CD8-positive, alpha-beta memory T cell (primary cell): ENCODE measurements around the gene ZNF385B. TPM values are rescaled to one million over a fixed set of nuclear protein-coding genes. Genes with fewer than 3 reads are reported as not detected.

Source experiments
- CTCF ChIA-PET: fragments of 350-600 bp; sonication (Branson Sonifier 250); formaldehyde crosslinking; loops from one replicate; lab custom pipeline; 2021; ENCODE audit warnings: antibody characterized with exemption; lab: Charles Lee
- POLR2A ChIA-PET: fragments of 350-600 bp; sonication (Branson Sonifier 250); formaldehyde crosslinking; loops from one replicate; lab custom pipeline; 2021; ENCODE audit warnings: antibody characterized with exemption; lab: Charles Lee
- DNase-seq, 5 donors: peaks; one replicate each; pipeline versions ENCODE4 v3.0.0 to v3.0.0-alpha.2; 2020 to 2022; ENCODE audit warnings: mixed read lengths in 1 of 5
- H3K27ac ChIP-seq: one replicate; pipeline ENCODE4 v1.7.0; 2013; ENCODE audit warnings: low read depth, mild to moderate bottlenecking, low read length, moderate library complexity
- H3K27me3 ChIP-seq: 2 replicates; pipeline ENCODE4 v1.7.0; 2013; ENCODE audit warnings: low read length, mild to moderate bottlenecking; ENCODE audit not compliant: insufficient read depth, poor library complexity, severe bottlenecking
- H3K36me3 ChIP-seq: 2 replicates; pipeline ENCODE4 v1.7.0; 2013; ENCODE audit warnings: mild to moderate bottlenecking, low read length, moderate library complexity; ENCODE audit not compliant: insufficient read depth
- H3K4me1 ChIP-seq: 2 replicates; pipeline ENCODE4 v1.7.0; 2013; ENCODE audit warnings: mild to moderate bottlenecking, low read length, moderate library complexity; ENCODE audit not compliant: insufficient read depth
- H3K4me3 ChIP-seq: 2 replicates; pipeline ENCODE4 v1.7.0; 2013; ENCODE audit warnings: mild to moderate bottlenecking, low read length
- H3K9me3 ChIP-seq: 2 replicates; pipeline ENCODE4 v1.7.0; 2013; ENCODE audit warnings: mild to moderate bottlenecking, low read length
- H3K27ac Mint-ChIP-seq, 8 donors: one replicate each; pipeline ENCODE4 v1.8.0; 2020 to 2021; ENCODE audit warnings: mixed read lengths in 8 of 8, mild to moderate bottlenecking in 6 of 8, inconsistent platforms in 3 of 8, moderate library complexity in 3 of 8
- H3K27me3 Mint-ChIP-seq, 2 donors: one replicate each; pipeline ENCODE4 v1.8.0; 2020 to 2021; ENCODE audit warnings: mixed read lengths in 2 of 2, mild to moderate bottlenecking in 1 of 2, moderate library complexity in 1 of 2
- H3K36me3 Mint-ChIP-seq, 3 donors: one replicate each; pipeline ENCODE4 v1.8.0; 2020 to 2021; ENCODE audit warnings: mixed read lengths in 3 of 3, inconsistent platforms in 1 of 3, mild to moderate bottlenecking in 1 of 3
- H3K4me1 Mint-ChIP-seq, 3 donors: one replicate each; pipeline ENCODE4 v1.8.0; 2020 to 2021; ENCODE audit warnings: mixed read lengths in 3 of 3, inconsistent platforms in 1 of 3, mild to moderate bottlenecking in 1 of 3
- H3K4me3 Mint-ChIP-seq, 7 donors: one replicate each; pipeline ENCODE4 v1.8.0; 2020 to 2021; ENCODE audit warnings: mixed read lengths in 7 of 7, mild to moderate bottlenecking in 6 of 7, moderate library complexity in 4 of 7, inconsistent platforms in 2 of 7
- H3K9me3 Mint-ChIP-seq, 5 donors: one replicate each; pipeline ENCODE4 v1.8.0; 2020 to 2022; ENCODE audit warnings: mixed read lengths in 5 of 5, mild to moderate bottlenecking in 3 of 5, moderate library complexity in 2 of 5, inconsistent platforms in 1 of 5
- polyA plus RNA-seq: library from polyadenylated mRNA; unstranded; fragments of 300-500 nt; fragmentation: Illumina TruSeq; gene quantifications from one replicate; pipeline ENCODE4 v1.2.3, GENCODE V29; 2021
- total RNA-seq, 2 experiments: library from RNA; stranded (reverse); gene quantifications; one replicate each; pipeline ENCODE4 v1.2.3, GENCODE V29; 2021

Gene ZNF385B
- total and polyA plus RNA-seq, 3 experiments from 2014 or later = not detected

DNA sequence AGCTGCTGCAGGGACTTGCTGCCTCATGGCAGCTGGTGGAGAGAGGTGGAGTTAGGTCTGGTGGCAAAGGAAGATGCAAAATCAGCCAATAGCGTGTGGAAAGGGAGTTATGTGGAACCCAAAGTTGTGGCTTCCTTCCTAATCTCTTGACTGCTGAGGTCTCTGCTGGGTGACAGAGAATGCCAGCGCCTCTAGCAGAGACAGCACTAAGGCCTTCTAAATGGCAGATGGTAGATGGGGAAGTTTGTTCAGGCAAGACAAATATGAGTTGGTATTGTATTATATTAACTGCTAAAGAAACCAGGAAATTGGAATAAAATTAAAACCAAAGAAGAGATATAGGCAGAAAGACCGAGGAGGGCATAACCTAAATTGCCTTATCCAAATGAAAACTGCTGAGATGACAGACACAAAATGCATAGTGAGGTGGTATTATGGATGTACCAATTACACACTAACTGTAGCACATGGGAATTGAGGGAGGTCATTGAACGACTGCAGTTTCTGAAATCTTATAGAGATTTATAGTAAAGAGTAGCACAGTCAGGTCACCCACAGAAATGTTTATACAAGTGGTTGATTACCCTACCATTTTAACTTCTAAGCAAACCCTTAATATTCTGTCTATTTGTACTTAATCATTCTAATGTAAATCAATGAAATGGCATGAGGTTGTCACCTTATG, 350.2 kb downstream of the ZNF385B start:
- Mint-ChIP-seq H3K9me3 (peaks cover 0 to 2% (median 0%) of the 10 kb centered on the region in 5 donors), H3K36me3 (no peaks in the 10 kb centered on the region), H3K27ac (no peak overlapping the region), H3K27me3 (no peaks in the 10 kb centered on the region), H3K4me1 (no peaks in the 10 kb centered on the region), H3K4me3 (peak overlapping the region in 1 of 7 donors; percentile 15)
- H3K4me3 ChIP-seq = no peak overlapping the region
- CTCF ChIA-PET = no interaction called here
- POLR2A ChIA-PET = no interaction called here
- no peak overlapping the region for H3K27ac ChIP-seq
- no peaks in the 10 kb centered on the region for H3K36me3 ChIP-seq
- DNase-seq = no peak
- H3K4me1 ChIP-seq = no peaks in the 10 kb centered on the region
- no peaks in the 10 kb centered on the region for H3K27me3 ChIP-seq
- H3K9me3 ChIP-seq = no peaks in the 10 kb centered on the region

DNA sequence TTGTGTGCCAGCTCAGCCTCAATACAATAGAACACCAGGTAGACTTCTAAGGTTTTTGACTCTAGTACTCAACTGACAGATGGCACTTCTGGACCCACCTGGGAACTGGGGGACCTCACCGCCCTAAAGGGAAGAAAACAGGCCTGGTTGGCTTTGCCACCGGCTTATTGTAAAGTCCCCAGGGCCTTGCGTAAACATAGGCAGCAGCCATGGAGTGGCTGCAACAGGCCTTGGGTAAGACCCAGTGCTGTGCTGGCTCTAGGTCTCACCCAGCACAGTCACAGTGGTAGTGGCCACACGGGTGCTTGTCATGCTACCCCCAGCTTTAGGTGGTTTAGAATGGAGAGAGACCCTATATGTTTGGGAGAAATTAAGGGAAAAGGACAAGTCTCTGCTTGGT, 366.1 kb downstream of the ZNF385B start:
- DNase-seq = no peak
- Mint-ChIP-seq H3K27ac (no peak overlapping the region), H3K4me3 (no peak overlapping the region), H3K27me3 (no peaks in the 10 kb centered on the region), H3K36me3 (no peaks in the 10 kb centered on the region), H3K4me1 (no peaks in the 10 kb centered on the region), H3K9me3 (peaks cover 0 to 9% (median 4%) of the 10 kb centered on the region in 5 donors)
- Histone ChIP-seq H3K27ac (no peak overlapping the region), H3K4me3 (no peak overlapping the region), H3K36me3 (no peaks in the 10 kb centered on the region), H3K4me1 (no peaks in the 10 kb centered on the region), H3K9me3 (no peaks in the 10 kb centered on the region), H3K27me3 (no peaks in the 10 kb centered on the region)
- POLR2A ChIA-PET = no interaction called here
- CTCF ChIA-PET = no interaction called here

DNA sequence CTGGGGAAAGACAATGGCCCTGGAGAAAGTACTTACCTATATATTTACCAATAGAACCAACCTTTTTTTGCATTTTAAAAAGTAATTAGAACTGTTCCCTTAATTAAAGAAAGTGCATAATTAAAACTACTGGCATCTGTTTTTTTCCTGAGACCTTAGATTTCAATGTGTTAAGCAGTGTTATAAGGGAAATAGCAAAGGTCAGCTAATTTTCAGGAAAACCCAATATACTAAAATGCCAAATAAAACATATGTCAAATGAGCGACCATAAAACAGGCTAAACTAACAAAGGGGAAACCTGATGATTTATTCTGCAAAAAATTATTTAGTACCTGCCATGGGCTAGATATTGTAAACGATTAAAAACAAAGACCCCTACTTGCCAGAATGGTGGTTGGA, 372.8 kb downstream of the ZNF385B start:
- Mint-ChIP-seq H3K9me3 (no peaks in the 10 kb centered on the region), H3K36me3 (no peaks in the 10 kb centered on the region), H3K4me3 (no peak overlapping the region), H3K27me3 (no peaks in the 10 kb centered on the region), H3K27ac (no peak overlapping the region), H3K4me1 (no peaks in the 10 kb centered on the region)
- Histone ChIP-seq H3K27me3 (no peaks in the 10 kb centered on the region), H3K27ac (no peak overlapping the region), H3K36me3 (no peaks in the 10 kb centered on the region), H3K9me3 (no peaks in the 10 kb centered on the region), H3K4me3 (no peak overlapping the region), H3K4me1 (no peaks in the 10 kb centered on the region)
- POLR2A ChIA-PET = no interaction called here
- no peak for DNase-seq
- CTCF ChIA-PET = no interaction called here

DNA sequence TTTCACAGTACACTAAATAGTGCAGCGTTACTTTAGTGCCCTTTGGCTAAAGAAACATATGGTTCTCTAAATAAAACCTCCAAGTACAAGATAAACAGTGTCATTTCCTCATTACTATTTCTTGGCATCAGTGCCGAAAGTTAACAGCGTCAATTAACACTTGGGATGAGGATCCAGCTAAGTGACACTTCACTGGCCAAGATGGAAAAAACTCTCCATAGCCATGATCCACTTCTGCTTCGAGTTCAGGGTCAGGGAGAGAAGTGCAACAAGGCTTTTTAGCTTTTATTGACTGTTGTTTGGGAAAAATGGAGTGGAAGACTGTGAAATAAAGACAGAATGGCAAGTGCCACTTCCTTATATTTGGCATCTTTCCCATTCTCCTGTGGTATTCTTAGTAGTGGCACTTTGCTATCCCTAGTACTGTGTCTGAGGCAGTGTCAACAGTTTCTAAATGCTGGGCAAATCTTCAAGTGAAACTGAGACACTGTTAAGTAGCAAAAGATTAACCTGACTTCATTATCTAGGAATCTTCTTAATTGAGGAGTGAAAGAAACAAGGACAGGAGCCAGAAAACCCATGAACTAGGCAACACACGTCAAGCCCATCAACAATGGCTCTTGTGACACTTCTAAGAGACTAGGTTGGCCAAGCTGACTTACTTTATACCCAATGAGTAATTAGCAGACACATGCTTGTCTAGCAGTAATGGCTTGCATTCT, 374.2 kb downstream of the ZNF385B start:
- no peak overlapping the region for H3K4me3 ChIP-seq
- Mint-ChIP-seq H3K27ac (no peak overlapping the region), H3K4me3 (no peak overlapping the region), H3K9me3 (no peaks in the 10 kb centered on the region), H3K27me3 (no peaks in the 10 kb centered on the region), H3K36me3 (no peaks in the 10 kb centered on the region), H3K4me1 (no peaks in the 10 kb centered on the region)
- no peaks in the 10 kb centered on the region for H3K27me3 ChIP-seq
- no peak for DNase-seq
- CTCF ChIA-PET = no interaction called here
- POLR2A ChIA-PET = no interaction called here
- H3K36me3 ChIP-seq = no peaks in the 10 kb centered on the region
- no peaks in the 10 kb centered on the region for H3K9me3 ChIP-seq
- no peak overlapping the region for H3K27ac ChIP-seq
- H3K4me1 ChIP-seq = no peaks in the 10 kb centered on the region

DNA sequence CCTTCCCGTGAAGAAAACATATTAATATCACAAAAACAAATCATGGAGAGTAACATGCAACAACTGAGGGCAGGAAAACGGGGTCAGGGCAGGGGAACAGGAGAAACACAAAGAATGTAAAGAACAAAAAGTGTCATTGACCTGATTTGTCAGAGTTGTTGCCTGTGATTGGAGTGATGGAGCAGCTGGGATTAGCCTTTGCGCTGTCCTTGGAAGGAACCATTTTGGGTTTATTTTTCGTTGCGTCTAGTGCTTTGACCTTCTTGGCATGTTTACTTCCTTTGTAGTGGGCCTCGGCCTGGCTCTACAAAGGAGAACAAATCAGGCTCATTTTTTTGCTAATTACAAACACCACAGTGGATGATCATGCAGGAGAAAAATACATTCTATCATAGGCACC, 378.3 kb downstream of the ZNF385B start:
- Mint-ChIP-seq H3K4me3 (no peak overlapping the region), H3K36me3 (no peaks in the 10 kb centered on the region), H3K27ac (no peak overlapping the region), H3K27me3 (peaks cover 0 to 2% of the 10 kb centered on the region in 2 donors), H3K4me1 (no peaks in the 10 kb centered on the region), H3K9me3 (no peaks in the 10 kb centered on the region)
- ChIA-PET POLR2A (no interaction called here), CTCF (no interaction called here)
- no peak overlapping the region for H3K4me3 ChIP-seq
- H3K9me3 ChIP-seq = no peaks in the 10 kb centered on the region
- H3K4me1 ChIP-seq = no peaks in the 10 kb centered on the region
- H3K27ac ChIP-seq = no peak overlapping the region
- DNase-seq = no peak
- no peaks in the 10 kb centered on the region for H3K36me3 ChIP-seq
- no peaks in the 10 kb centered on the region for H3K27me3 ChIP-seq

DNA sequence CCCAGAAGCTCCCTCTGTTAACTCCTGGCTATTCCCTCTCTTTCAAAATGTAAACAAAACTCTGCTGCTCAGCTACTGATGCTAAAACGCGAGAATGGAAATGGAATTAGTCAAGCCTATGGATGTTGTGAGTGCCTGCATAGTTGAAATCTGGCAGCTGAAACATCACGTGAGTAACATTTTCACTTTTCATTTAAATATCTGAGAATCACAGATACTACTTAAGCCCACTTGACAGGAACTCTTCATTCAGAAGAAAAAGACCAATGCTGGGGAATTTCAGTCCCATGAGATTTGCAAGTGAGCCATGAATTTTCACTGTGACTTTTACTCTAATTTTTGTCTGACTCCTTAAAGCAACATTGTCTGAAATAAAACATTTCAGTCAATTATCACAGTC, 381.5 kb downstream of the ZNF385B start:
- Mint-ChIP-seq H3K36me3 (no peaks in the 10 kb centered on the region), H3K9me3 (peaks cover 0 to 3% (median 0%) of the 10 kb centered on the region in 5 donors), H3K27ac (no peak overlapping the region), H3K4me3 (no peak overlapping the region), H3K27me3 (peaks cover 0 to 2% of the 10 kb centered on the region in 2 donors), H3K4me1 (no peaks in the 10 kb centered on the region)
- CTCF ChIA-PET = no interaction called here
- POLR2A ChIA-PET = no interaction called here
- Histone ChIP-seq H3K4me3 (no peak overlapping the region), H3K27me3 (no peaks in the 10 kb centered on the region), H3K9me3 (no peaks in the 10 kb centered on the region), H3K27ac (no peak overlapping the region), H3K4me1 (no peaks in the 10 kb centered on the region), H3K36me3 (no peaks in the 10 kb centered on the region)
- no peak for DNase-seq

DNA sequence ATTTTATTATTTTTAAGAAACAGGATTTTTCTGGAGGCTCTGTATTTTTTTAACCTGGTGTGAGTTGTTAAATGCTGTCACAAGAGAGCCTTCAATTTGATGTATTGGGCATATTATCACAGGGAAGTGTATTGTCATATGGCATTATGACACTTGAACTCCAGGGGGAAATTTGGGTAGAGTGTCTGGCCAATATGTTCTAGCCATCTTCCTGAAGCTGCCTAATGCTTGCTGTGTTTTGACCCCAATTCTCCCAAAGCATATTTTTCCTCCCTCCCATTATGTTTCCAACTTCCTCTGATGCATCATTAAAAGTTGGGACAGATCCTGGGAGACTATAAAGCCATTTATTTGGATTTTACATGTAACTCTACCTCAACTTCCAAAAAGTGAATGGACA, 382.6 kb downstream of the ZNF385B start:
- Mint-ChIP-seq H3K27ac (no peak overlapping the region), H3K9me3 (peaks cover 0 to 5% (median 0%) of the 10 kb centered on the region in 5 donors), H3K27me3 (peaks cover 0 to 2% of the 10 kb centered on the region in 2 donors), H3K36me3 (no peaks in the 10 kb centered on the region), H3K4me3 (no peak overlapping the region), H3K4me1 (no peaks in the 10 kb centered on the region)
- no peak overlapping the region for H3K27ac ChIP-seq
- H3K36me3 ChIP-seq = no peaks in the 10 kb centered on the region
- H3K4me3 ChIP-seq = no peak overlapping the region
- no peaks in the 10 kb centered on the region for H3K27me3 ChIP-seq
- no peaks in the 10 kb centered on the region for H3K9me3 ChIP-seq
- ChIA-PET CTCF (no interaction called here), POLR2A (no interaction called here)
- DNase-seq = no peak
- H3K4me1 ChIP-seq = no peaks in the 10 kb centered on the region

DNA sequence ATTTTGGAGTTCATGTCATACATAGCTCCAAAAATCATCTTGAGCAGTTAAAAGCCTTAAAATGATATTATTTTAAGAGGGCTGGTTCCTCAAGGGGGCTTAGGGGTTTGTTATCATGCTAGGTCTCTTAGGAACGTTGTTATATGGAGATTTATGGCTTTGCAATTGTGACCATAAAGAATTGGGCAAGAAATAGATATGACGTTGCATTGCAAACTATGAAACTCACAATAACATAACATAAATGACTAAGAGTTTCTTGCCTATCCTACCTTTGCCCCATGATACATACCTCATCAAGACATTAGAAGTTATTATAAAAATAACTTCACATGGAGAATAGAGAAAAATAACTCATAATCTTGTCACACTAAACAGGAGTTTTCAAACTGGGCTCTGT, 390.4 kb downstream of the ZNF385B start:
- Histone ChIP-seq H3K36me3 (no peaks in the 10 kb centered on the region), H3K4me3 (no peak overlapping the region), H3K4me1 (no peaks in the 10 kb centered on the region), H3K27me3 (no peaks in the 10 kb centered on the region), H3K9me3 (no peaks in the 10 kb centered on the region), H3K27ac (no peak overlapping the region)
- no peaks in the 10 kb centered on the region for H3K4me1 Mint-ChIP-seq
- no peaks in the 10 kb centered on the region for H3K27me3 Mint-ChIP-seq
- ChIA-PET CTCF (no interaction called here), POLR2A (no interaction called here)
- no peak overlapping the region for H3K27ac Mint-ChIP-seq
- H3K9me3 Mint-ChIP-seq = peaks cover 0 to 6% (median 0%) of the 10 kb centered on the region in 5 donors
- no peak overlapping the region for H3K4me3 Mint-ChIP-seq
- no peaks in the 10 kb centered on the region for H3K36me3 Mint-ChIP-seq
- DNase-seq = no peak
